ENCODE results near the gene SRI.

GRCh38 chr7:88201305-88201704, 18.5 kb downstream of the SRI start:
- no peak for TF ChIP-seq CTCF (IDR thresholded peaks at IDR 0.05)
- TF ChIP-seq EZH2 (IDR thresholded peaks at IDR 0.05; ENCODE audit: borderline replicate concordance, insufficient read depth, low read depth, low read length, poor library complexity, severe bottlenecking): no peak
